ENCODE results near the gene KDM4F.

KDM4F gene

GRCh38 chr11:95089620-95090542 lies 40.7 kb downstream of the KDM4F start, which contains the start of gene ENDOD1:
Gene ENDOD1, plus strand, starts transcription at chr11:95089846. Its CDS starts 82 bp downstream, at chr11:95089928.
- no peaks in the 10 kb centered on the region for H3K27me3 Mint-ChIP-seq
- peaks cover 37% of the 10 kb centered on the region for H3K4me1 Mint-ChIP-seq
- H3K9me3 Mint-ChIP-seq, result no peaks in the 10 kb centered on the region
- ATAC-seq (ENCODE audit: low read depth) (peak; percentile 88), DNase-seq (ENCODE audit: low spot score in 2 of 2) (peak; percentile 81 to 82)
- H3K36me3 Mint-ChIP-seq, result no peaks in the 10 kb centered on the region
- peak within 1 kb of the TSS; percentile 98 for H3K4me3 Mint-ChIP-seq
- H3K27ac Mint-ChIP-seq, result peak within 1 kb of the TSS; percentile 96

- Mint-ChIP-seq H3K27me3 (no peaks in the 10 kb centered on the region), H3K36me3 (no peaks in the 10 kb centered on the region), H3K4me3 (peak overlapping the region; percentile 7), H3K4me1 (peaks cover 43% of the 10 kb centered on the region), H3K27ac (no peak overlapping the region), H3K9me3 (no peaks in the 10 kb centered on the region)
- ATAC-seq (ENCODE audit: low read depth), result no peak
- DNase-seq (ENCODE audit: low spot score in 2 of 2), result no peak
These were observed 42.5 kb downstream of the KDM4F start for GRCh38 chr11:95091663-95092180.

- DNase-seq (ENCODE audit: low spot score in 2 of 2), result no peak
- Mint-ChIP-seq H3K4me1 (peaks cover 52% of the 10 kb centered on the region), H3K4me3 (peak overlapping the region; percentile 68), H3K9me3 (no peaks in the 10 kb centered on the region), H3K27ac (peak overlapping the region; percentile 9), H3K36me3 (no peaks in the 10 kb centered on the region), H3K27me3 (no peaks in the 10 kb centered on the region)
- ATAC-seq (ENCODE audit: low read depth), result no peak
These were observed 43.5 kb downstream of the KDM4F start for GRCh38 chr11:95092549-95093324.

GRCh38 chr11:95093548-95093947 lies 44.3 kb downstream of the KDM4F start:
- H3K36me3 Mint-ChIP-seq, result no peaks in the 10 kb centered on the region

GRCh38 chr11:95095858-95096587 lies 46.8 kb downstream of the KDM4F start:
- ATAC-seq (ENCODE audit: low read depth) (peak; percentile 94), DNase-seq (ENCODE audit: low spot score in 2 of 2) (peak in 1 of 2 donors; percentile 31)
- Mint-ChIP-seq H3K4me1 (peaks cover 45% of the 10 kb centered on the region), H3K4me3 (peak overlapping the region; percentile 35), H3K9me3 (no peaks in the 10 kb centered on the region), H3K27me3 (no peaks in the 10 kb centered on the region), H3K27ac (no peak overlapping the region), H3K36me3 (peaks cover 4% of the 10 kb centered on the region)

More at GRCh38 chr11:95093548-95093947, 44.3 kb downstream of the KDM4F start:
- Mint-ChIP-seq H3K4me3 (peak overlapping the region; percentile 68), H3K9me3 (no peaks in the 10 kb centered on the region), H3K4me1 (peaks cover 54% of the 10 kb centered on the region), H3K27me3 (no peaks in the 10 kb centered on the region), H3K27ac (peak overlapping the region; percentile 9)
- DNase-seq (ENCODE audit: low spot score in 2 of 2) (no peak), ATAC-seq (ENCODE audit: low read depth) (no peak)

- no peaks in the 10 kb centered on the region for H3K9me3 Mint-ChIP-seq
- no peak for ATAC-seq (ENCODE audit: low read depth)
- H3K36me3 Mint-ChIP-seq, result peaks cover 6% of the 10 kb centered on the region
- peak overlapping the region; percentile 4 for H3K4me3 Mint-ChIP-seq
- peaks cover 34% of the 10 kb centered on the region for H3K4me1 Mint-ChIP-seq
- H3K27me3 Mint-ChIP-seq, result no peaks in the 10 kb centered on the region
- DNase-seq (ENCODE audit: low spot score in 2 of 2), result no peak
- H3K27ac Mint-ChIP-seq, result peak overlapping the region; percentile 5
These were observed 48.0 kb downstream of the KDM4F start for GRCh38 chr11:95097209-95097608.

- H3K27ac Mint-ChIP-seq, result no peak overlapping the region
These were observed 49.6 kb downstream of the KDM4F start for GRCh38 chr11:95098826-95099225.

GRCh38 chr11:95100191-95100648 lies 51.0 kb downstream of the KDM4F start:
- no peaks in the 10 kb centered on the region for H3K27me3 Mint-ChIP-seq
- no peaks in the 10 kb centered on the region for H3K9me3 Mint-ChIP-seq
- no peak overlapping the region for H3K4me3 Mint-ChIP-seq
- ATAC-seq (ENCODE audit: low read depth) (no peak), DNase-seq (ENCODE audit: low spot score in 2 of 2) (no peak)
- no peak overlapping the region for H3K27ac Mint-ChIP-seq
- peaks cover 34% of the 10 kb centered on the region for H3K4me1 Mint-ChIP-seq
- peaks cover 6% of the 10 kb centered on the region for H3K36me3 Mint-ChIP-seq

More at GRCh38 chr11:95098826-95099225, 49.6 kb downstream of the KDM4F start:
- Mint-ChIP-seq H3K4me1 (peaks cover 31% of the 10 kb centered on the region), H3K36me3 (peaks cover 6% of the 10 kb centered on the region), H3K9me3 (no peaks in the 10 kb centered on the region), H3K27me3 (no peaks in the 10 kb centered on the region), H3K4me3 (no peak overlapping the region)
- ATAC-seq (ENCODE audit: low read depth) (no peak), DNase-seq (ENCODE audit: low spot score in 2 of 2) (no peak)

All from memory B cell (primary cell).